Mucosa of rectum (tissue), 2 donors: Measurements from ENCODE around the gene SHROOM2.

Experiments
- H3K27ac ChIP-seq, 2 donors: one replicate each; pipeline ENCODE4 v1.7.0; 2013; ENCODE audit warnings: inconsistent platforms in 2 of 2, low read depth in 2 of 2, low read length in 2 of 2
- H3K27me3 ChIP-seq, 2 donors: one replicate each; pipeline ENCODE4 v1.7.0; 2013; ENCODE audit warnings: low read length in 2 of 2; ENCODE audit not compliant: control insufficient read depth in 2 of 2, insufficient read depth in 2 of 2
- H3K36me3 ChIP-seq, 2 donors: one replicate each; pipeline ENCODE4 v1.7.0; 2013; ENCODE audit warnings: low read length in 2 of 2; ENCODE audit not compliant: control insufficient read depth in 2 of 2, insufficient read depth in 2 of 2
- H3K4me1 ChIP-seq, 2 donors: one replicate each; pipeline ENCODE4 v1.7.0; 2013; ENCODE audit warnings: low read length in 2 of 2, mild to moderate bottlenecking in 1 of 2; ENCODE audit not compliant: control insufficient read depth in 2 of 2, insufficient read depth in 2 of 2
- H3K4me3 ChIP-seq, 2 donors: one replicate each; pipeline ENCODE4 v1.7.0; 2013; ENCODE audit warnings: low read length in 2 of 2
- H3K9ac ChIP-seq, 2 donors: one replicate each; pipeline ENCODE4 v1.7.0; 2013; ENCODE audit warnings: low read length in 2 of 2, low read depth in 1 of 2, mild to moderate bottlenecking in 1 of 2
- H3K9me3 ChIP-seq, 2 donors: one replicate each; pipeline ENCODE4 v1.7.0; 2013; ENCODE audit warnings: low read length in 2 of 2; ENCODE audit not compliant: control insufficient read depth in 2 of 2
- donor health status: healthy.
- donor health status: Normal muscosa, but diverticular disease.

Gene SHROOM2

GRCh38 chrX:9952300-9952699 is 166.1 kb downstream of the SHROOM2 start:
- Histone ChIP-seq H3K9ac (no peak overlapping the region), H3K9me3 (no peaks in the 10 kb centered on the region), H3K4me1 (no peaks in the 10 kb centered on the region), H3K4me3 (no peak overlapping the region), H3K36me3 (no peaks in the 10 kb centered on the region), H3K27ac (no peak overlapping the region), H3K27me3 (no peaks in the 10 kb centered on the region)

GRCh38 chrX:9953396-9953795 is 167.2 kb downstream of the SHROOM2 start:
- Histone ChIP-seq H3K4me1 (no peaks in the 10 kb centered on the region), H3K9ac (no peak overlapping the region), H3K27ac (no peak overlapping the region), H3K27me3 (no peaks in the 10 kb centered on the region), H3K9me3 (no peaks in the 10 kb centered on the region), H3K4me3 (no peak overlapping the region), H3K36me3 (no peaks in the 10 kb centered on the region)

- Histone ChIP-seq H3K36me3 (no peaks in the 10 kb centered on the region), H3K9ac (no peak overlapping the region), H3K4me3 (no peak overlapping the region), H3K9me3 (no peaks in the 10 kb centered on the region), H3K27ac (no peak overlapping the region), H3K27me3 (no peaks in the 10 kb centered on the region), H3K4me1 (no peaks in the 10 kb centered on the region)
These were observed 169.3 kb downstream of the SHROOM2 start for GRCh38 chrX:9955506-9955905.

- H3K9me3 ChIP-seq, result no peaks in the 10 kb centered on the region
- no peak overlapping the region for H3K4me3 ChIP-seq
- H3K27me3 ChIP-seq, result no peaks in the 10 kb centered on the region
- H3K4me1 ChIP-seq, result no peaks in the 10 kb centered on the region
- no peaks in the 10 kb centered on the region for H3K36me3 ChIP-seq
- H3K9ac ChIP-seq, result no peak overlapping the region
- H3K27ac ChIP-seq, result no peak overlapping the region
These were observed 171.5 kb downstream of the SHROOM2 start for GRCh38 chrX:9957743-9958142.

- Histone ChIP-seq H3K9ac (no peak overlapping the region), H3K27ac (no peak overlapping the region), H3K36me3 (no peaks in the 10 kb centered on the region), H3K9me3 (no peaks in the 10 kb centered on the region), H3K27me3 (no peaks in the 10 kb centered on the region), H3K4me3 (no peak overlapping the region), H3K4me1 (no peaks in the 10 kb centered on the region)
These were observed 172.0 kb downstream of the SHROOM2 start for GRCh38 chrX:9958183-9958582.

- Histone ChIP-seq H3K9ac (no peak overlapping the region), H3K36me3 (no peaks in the 10 kb centered on the region), H3K9me3 (no peaks in the 10 kb centered on the region), H3K4me1 (no peaks in the 10 kb centered on the region), H3K27ac (no peak overlapping the region), H3K4me3 (no peak overlapping the region), H3K27me3 (no peaks in the 10 kb centered on the region)
These were observed 175.5 kb downstream of the SHROOM2 start for GRCh38 chrX:9961750-9962149.

- H3K36me3 ChIP-seq, result no peaks in the 10 kb centered on the region
- H3K27me3 ChIP-seq, result no peaks in the 10 kb centered on the region
- no peak within 1 kb of the TSS for H3K9ac ChIP-seq
- no peak within 1 kb of the TSS for H3K4me3 ChIP-seq
- no peak within 1 kb of the TSS for H3K27ac ChIP-seq
- no peaks in the 10 kb centered on the region for H3K4me1 ChIP-seq
- H3K9me3 ChIP-seq, result no peaks in the 10 kb centered on the region
These were observed 180.7 kb downstream of the SHROOM2 start, which contains the start of gene CLDN34 for GRCh38 chrX:9966775-9967408. Gene CLDN34, plus strand, starts transcription at chrX:9967358. Its CDS starts 0 bp downstream, at chrX:9967358.

- H3K27ac ChIP-seq, result no peak overlapping the region
- H3K9ac ChIP-seq, result no peak overlapping the region
- no peaks in the 10 kb centered on the region for H3K4me1 ChIP-seq
- H3K9me3 ChIP-seq, result no peaks in the 10 kb centered on the region
- no peaks in the 10 kb centered on the region for H3K27me3 ChIP-seq
- H3K36me3 ChIP-seq, result no peaks in the 10 kb centered on the region
- no peak overlapping the region for H3K4me3 ChIP-seq
These were observed 191.4 kb downstream of the SHROOM2 start for GRCh38 chrX:9977635-9978034.

- H3K27ac ChIP-seq, result no peak overlapping the region
- H3K27me3 ChIP-seq, result no peaks in the 10 kb centered on the region
These were observed 194.2 kb downstream of the SHROOM2 start for GRCh38 chrX:9980401-9980800.

GRCh38 chrX:9980927-9981326 is 194.7 kb downstream of the SHROOM2 start:
- Histone ChIP-seq H3K9ac (no peak overlapping the region), H3K4me1 (no peaks in the 10 kb centered on the region), H3K9me3 (no peaks in the 10 kb centered on the region), H3K27me3 (no peaks in the 10 kb centered on the region), H3K27ac (peak overlapping the region; percentile 9 to 41), H3K36me3 (no peaks in the 10 kb centered on the region), H3K4me3 (no peak overlapping the region)

More at GRCh38 chrX:9980401-9980800, 194.2 kb downstream of the SHROOM2 start:
- Histone ChIP-seq H3K36me3 (no peaks in the 10 kb centered on the region), H3K4me3 (no peak overlapping the region), H3K9me3 (no peaks in the 10 kb centered on the region), H3K9ac (no peak overlapping the region), H3K4me1 (no peaks in the 10 kb centered on the region)
